Keratinocyte (primary cell): ENCODE results near the gene TRIB2. TPM values are rescaled to one million over a fixed set of nuclear protein-coding genes. Genes with fewer than 3 reads are reported as not detected.

Experiments
- DNase-seq: peaks from one replicate; pipeline ENCODE4 v3.0.0-alpha.2; 2011; ENCODE audit warnings: low read depth, missing footprints, low spot score
- FAIRE-seq: peaks from 2 replicates; lab custom pipeline; 2011; peaks lifted over from hg19 to GRCh38; lab: Jason Lieb, UNC
- H2AFZ ChIP-seq: 2 replicates; pipeline ENCODE4 v1.6.0; 2012; ENCODE audit warnings: low read length, control low read depth, inconsistent platforms; ENCODE audit not compliant: control insufficient read depth
- H3K27ac ChIP-seq: 2 replicates; pipeline ENCODE4 v1.5.1; 2011; ENCODE audit warnings: low read length; ENCODE audit not compliant: control insufficient read depth, insufficient read depth
- H3K27me3 ChIP-seq: 3 replicates; pipeline ENCODE4 v1.6.0; 2011; ENCODE audit warnings: low read length; ENCODE audit not compliant: control insufficient read depth, insufficient read depth; ENCODE audit errors: extremely low read depth
- H3K36me3 ChIP-seq, 2 experiments: 2 replicates in 1 of 2; 3 replicates in 1 of 2; pipeline ENCODE4 v1.5.1; 2011; ENCODE audit warnings: low read length in 2 of 2, mild to moderate bottlenecking in 1 of 2; ENCODE audit not compliant: control insufficient read depth in 2 of 2, insufficient read depth in 2 of 2; ENCODE audit errors: extremely low read depth in 1 of 2
- H3K4me1 ChIP-seq: 3 replicates; pipeline ENCODE4 v1.5.1; 2011; ENCODE audit warnings: low read length; ENCODE audit not compliant: control insufficient read depth, insufficient read depth; ENCODE audit errors: extremely low read depth
- H3K4me2 ChIP-seq: 3 replicates; pipeline ENCODE4 v1.6.0; 2011; ENCODE audit warnings: low read depth, low read length; ENCODE audit not compliant: control insufficient read depth, insufficient read depth; ENCODE audit errors: extremely low read depth
- H3K4me3 ChIP-seq, 3 experiments: fragments of 200-600 bp in 1 of 3; sonication (generic) in 1 of 3; 2 replicates in 2 of 3; 3 replicates in 1 of 3; pipeline ENCODE4 v1.5.1; 2011 to 2016; ENCODE audit warnings: low read length in 3 of 3, mild to moderate bottlenecking in 3 of 3, control low read depth in 2 of 3, inconsistent platforms in 1 of 3, low read depth in 1 of 3, mixed read lengths in 1 of 3, mixed run types in 1 of 3, moderate library complexity in 1 of 3; ENCODE audit not compliant: control insufficient read depth in 2 of 3, insufficient read depth in 2 of 3; ENCODE audit errors: extremely low read depth in 1 of 3
- H3K79me2 ChIP-seq: 2 replicates; pipeline ENCODE4 v1.6.0; 2012; ENCODE audit warnings: low read length; ENCODE audit not compliant: control insufficient read depth, insufficient read depth
- H3K9ac ChIP-seq: 3 replicates; pipeline ENCODE4 v1.6.0; 2011; ENCODE audit warnings: low read length; ENCODE audit not compliant: control insufficient read depth, insufficient read depth; ENCODE audit errors: extremely low read depth
- H3K9me1 ChIP-seq: 3 replicates; pipeline ENCODE4 v1.6.0; 2011; ENCODE audit warnings: low read length; ENCODE audit not compliant: control insufficient read depth, insufficient read depth; ENCODE audit errors: extremely low read depth
- H3K9me3 ChIP-seq: 2 replicates; pipeline ENCODE4 v1.5.1; 2012; ENCODE audit warnings: low read depth, low read length; ENCODE audit not compliant: control insufficient read depth
- H4K20me1 ChIP-seq: 3 replicates; pipeline ENCODE4 v1.6.0; 2011; ENCODE audit warnings: low read length; ENCODE audit not compliant: control insufficient read depth, insufficient read depth; ENCODE audit errors: extremely low read depth
- EZH2 ChIP-seq: IDR thresholded peaks from one replicate; pipeline ENCODE4 v1.6.1; 2012; ENCODE audit warnings: inconsistent platforms, mild to moderate bottlenecking, low read length, moderate library complexity
- dilution Hi-C: fragments of 300-500 bp; cut with MboI; formaldehyde crosslinking; loops from one replicate; pipeline ENCODE4 v1.7.0; 2020; ENCODE audit warnings: low sequenced_read_pairs; ENCODE audit not compliant: extremely low pct_ligation_motif_present
- polyA plus RNA-seq, 5 experiments: library from polyadenylated mRNA; depleted of rRNA in 3 of 5; stranded (reverse) in 3 of 5; stranded (forward) in 1 of 5; unstranded in 1 of 5; fragments of >200 nt; gene quantifications; 1 replicate in 1 of 5; 2 replicates in 3 of 5; 3 replicates in 1 of 5; pipeline versions ENCODE4 v1.2.1 to v1.2.3, GENCODE V29; 2011 to 2012; ENCODE audit warnings: missing spikeins in 2 of 5, low read depth in 1 of 5, low replicate concordance in 1 of 5
- TF ChIP-seq, protein P1 (sequence below), 3 experiments: IDR thresholded peaks in 1 of 3; conservative IDR thresholded peaks in 1 of 3; optimal IDR thresholded peaks in 1 of 3; 2 replicates in 2 of 3; 3 replicates in 1 of 3; pipeline versions ENCODE3 to v1.5.1; 2011; ENCODE audit warnings: low read length in 3 of 3, mild to moderate bottlenecking in 3 of 3, moderate library complexity in 2 of 3, control low read depth in 1 of 3, inconsistent platforms in 1 of 3; ENCODE audit not compliant: insufficient read depth in 2 of 3; ENCODE audit errors: extremely low read depth in 1 of 3

Gene TRIB2
- polyA plus RNA-seq, 1 donor (not counting 4 experiments of a cell fraction or from before 2014, with no cell fraction given): 7.7 TPM

DNA sequence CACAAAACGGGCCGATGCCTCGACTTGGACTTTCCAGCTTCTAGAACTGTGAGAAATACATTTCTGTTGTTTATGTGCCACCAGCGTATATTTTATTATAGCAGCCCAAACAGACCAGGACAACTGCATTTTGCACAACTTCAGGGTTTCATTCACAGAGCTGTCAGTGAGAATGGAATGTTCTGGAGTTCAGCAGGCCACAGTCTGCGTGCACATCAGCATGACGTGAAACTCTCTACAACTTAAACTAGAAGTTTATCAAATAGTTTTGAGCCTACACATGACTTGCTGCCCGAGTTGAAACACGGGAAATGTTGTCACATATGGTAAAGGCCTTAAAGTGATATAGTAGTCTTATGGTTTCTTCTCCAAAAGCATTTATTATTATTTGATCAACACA, 3.9 kb upstream of the TRIB2 start:
- Histone ChIP-seq H3K4me1 (peaks cover 22% of the 10 kb centered on the region), H3K9me1 (no peaks in the 10 kb centered on the region), H3K9ac (no peak overlapping the region), H4K20me1 (no peaks in the 10 kb centered on the region), H2AFZ (no peak overlapping the region), H3K36me3 (no peaks in the 10 kb centered on the region), H3K9me3 (no peaks in the 10 kb centered on the region), H3K4me2 (no peak overlapping the region), H3K27ac (no peak overlapping the region), H3K79me2 (no peaks in the 10 kb centered on the region), H3K27me3 (no peaks in the 10 kb centered on the region), H3K4me3 (no peak overlapping the region)
- DNase-seq (no peak), FAIRE-seq (no peak)
- no peak for TF ChIP-seq EZH2
- TF ChIP-seq, protein P1, sequence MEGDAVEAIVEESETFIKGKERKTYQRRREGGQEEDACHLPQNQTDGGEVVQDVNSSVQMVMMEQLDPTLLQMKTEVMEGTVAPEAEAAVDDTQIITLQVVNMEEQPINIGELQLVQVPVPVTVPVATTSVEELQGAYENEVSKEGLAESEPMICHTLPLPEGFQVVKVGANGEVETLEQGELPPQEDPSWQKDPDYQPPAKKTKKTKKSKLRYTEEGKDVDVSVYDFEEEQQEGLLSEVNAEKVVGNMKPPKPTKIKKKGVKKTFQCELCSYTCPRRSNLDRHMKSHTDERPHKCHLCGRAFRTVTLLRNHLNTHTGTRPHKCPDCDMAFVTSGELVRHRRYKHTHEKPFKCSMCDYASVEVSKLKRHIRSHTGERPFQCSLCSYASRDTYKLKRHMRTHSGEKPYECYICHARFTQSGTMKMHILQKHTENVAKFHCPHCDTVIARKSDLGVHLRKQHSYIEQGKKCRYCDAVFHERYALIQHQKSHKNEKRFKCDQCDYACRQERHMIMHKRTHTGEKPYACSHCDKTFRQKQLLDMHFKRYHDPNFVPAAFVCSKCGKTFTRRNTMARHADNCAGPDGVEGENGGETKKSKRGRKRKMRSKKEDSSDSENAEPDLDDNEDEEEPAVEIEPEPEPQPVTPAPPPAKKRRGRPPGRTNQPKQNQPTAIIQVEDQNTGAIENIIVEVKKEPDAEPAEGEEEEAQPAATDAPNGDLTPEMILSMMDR (optimal IDR thresholded peaks at IDR 0.05 in 1 of 3, IDR thresholded peaks at IDR 0.05 in 1 of 3, conservative IDR thresholded peaks at IDR 0.05 in 1 of 3; ENCODE audit: extremely low read depth in 1 of 3, insufficient read depth in 2 of 3, low read length in 3 of 3): no peak
- dilution Hi-C loops: no loop called here

DNA sequence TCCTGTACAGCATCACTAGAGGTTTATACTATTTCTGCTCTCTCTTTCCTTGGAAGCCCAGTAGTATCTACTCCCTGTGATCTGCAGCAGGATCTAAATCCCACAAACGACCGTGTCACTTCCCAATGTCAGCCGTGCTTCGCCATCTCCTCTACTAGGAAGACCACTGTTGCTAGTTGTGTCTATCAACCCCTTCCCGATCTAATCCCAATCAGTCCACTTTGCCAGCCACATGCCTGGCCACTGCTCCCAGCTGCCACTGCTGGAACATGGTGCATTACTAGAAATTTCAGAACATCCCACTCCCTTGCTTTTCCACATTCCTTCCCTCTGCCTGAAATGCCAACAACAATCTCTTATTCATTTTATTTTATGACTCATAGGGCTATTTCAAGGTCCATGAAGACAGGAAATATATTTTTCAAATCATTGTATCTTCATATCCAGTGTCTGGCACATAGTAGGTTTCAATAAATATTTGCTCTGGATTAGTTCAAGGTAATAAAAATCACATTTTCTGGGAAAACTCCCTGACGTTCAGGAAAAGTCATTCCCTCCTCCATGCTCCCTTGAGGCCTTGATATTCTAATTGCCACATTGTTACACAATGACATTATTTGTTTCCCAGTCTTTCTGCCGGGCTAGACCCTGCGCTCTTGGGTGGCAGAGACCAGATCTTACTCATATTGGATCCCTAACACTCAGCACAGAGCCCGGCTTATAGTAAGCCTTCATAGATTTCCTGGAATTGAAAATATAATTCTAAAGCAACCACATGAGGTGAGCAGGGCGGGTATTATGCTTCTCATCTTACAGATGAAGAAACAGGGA, 2.1 kb upstream of the TRIB2 start:
- no peak overlapping the region for H2AFZ ChIP-seq
- H3K4me2 ChIP-seq: peak overlapping the region; percentile 94
- DNase-seq (no peak), FAIRE-seq (peak; percentile 23)
- H3K79me2 ChIP-seq: peaks cover 6% of the 10 kb centered on the region
- dilution Hi-C loops: no loop called here
- peaks cover 35% of the 10 kb centered on the region for H3K4me1 ChIP-seq
- TF ChIP-seq, protein P1 (optimal IDR thresholded peaks at IDR 0.05 in 1 of 3, IDR thresholded peaks at IDR 0.05 in 1 of 3, conservative IDR thresholded peaks at IDR 0.05 in 1 of 3; ENCODE audit: extremely low read depth in 1 of 3, insufficient read depth in 2 of 3, low read length in 3 of 3): no peak
- no peak for TF ChIP-seq EZH2
- no peaks in the 10 kb centered on the region for H4K20me1 ChIP-seq
- no peak overlapping the region for H3K9ac ChIP-seq
- H3K9me3 ChIP-seq: no peaks in the 10 kb centered on the region
- H3K4me3 ChIP-seq: no peak overlapping the region
- H3K9me1 ChIP-seq: no peaks in the 10 kb centered on the region
- H3K27me3 ChIP-seq: no peaks in the 10 kb centered on the region
- peak overlapping the region; percentile 67 for H3K27ac ChIP-seq
- no peaks in the 10 kb centered on the region for H3K36me3 ChIP-seq
